LNCaP clone FGC (cell line): ENCODE measurements around the gene NR2E1.

ENCODE experiments used
- DNase-seq: peaks from one replicate; pipeline ENCODE4 v3.0.0-alpha.2; 2011; ENCODE audit warnings: low read depth
- H3K4me3 ChIP-seq: 2 replicates; pipeline ENCODE4 v1.5.1; 2011; ENCODE audit warnings: mild to moderate bottlenecking, low read depth, low read length, control low read depth
- CTCF ChIP-seq: IDR thresholded peaks from 2 replicates; pipeline ENCODE4 v1.5.1; 2012; ENCODE audit warnings: mild to moderate bottlenecking; ENCODE audit not compliant: control insufficient read depth, insufficient read depth; ENCODE audit errors: extremely low read depth

The NR2E1 gene

GRCh38 chr6:108130262-108130661 is 35.6 kb upstream of the NR2E1 start:
- DNase-seq, result no peak
- H3K4me3 ChIP-seq, result no peak overlapping the region
- TF ChIP-seq CTCF, result no peak

GRCh38 chr6:108132863-108133262 is 33.0 kb upstream of the NR2E1 start:
- no peak overlapping the region for H3K4me3 ChIP-seq
- no peak for DNase-seq
- TF ChIP-seq CTCF, result no peak

- no peak for TF ChIP-seq CTCF
- DNase-seq, result peak; percentile 38
- H3K4me3 ChIP-seq, result peak overlapping the region; percentile 26
Measured at GRCh38 chr6:108133594-108134179, 32.1 kb upstream of the NR2E1 start.

- no peak for DNase-seq
- TF ChIP-seq CTCF, result no peak
- H3K4me3 ChIP-seq, result no peak overlapping the region
Measured at GRCh38 chr6:108134213-108134970, 31.4 kb upstream of the NR2E1 start.

GRCh38 chr6:108142240-108142639 is 23.6 kb upstream of the NR2E1 start:
- DNase-seq, result no peak
- no peak for TF ChIP-seq CTCF

GRCh38 chr6:108145639-108146038 is 20.2 kb upstream of the NR2E1 start:
- no peak for DNase-seq
- TF ChIP-seq CTCF, result no peak

More at GRCh38 chr6:108142240-108142639, 23.6 kb upstream of the NR2E1 start:
- no peak overlapping the region for H3K4me3 ChIP-seq

GRCh38 chr6:108152446-108152845 is 13.4 kb upstream of the NR2E1 start:
- no peak for TF ChIP-seq CTCF
- H3K4me3 ChIP-seq, result no peak overlapping the region
- DNase-seq, result no peak

More at GRCh38 chr6:108145639-108146038, 20.2 kb upstream of the NR2E1 start:
- no peak overlapping the region for H3K4me3 ChIP-seq
